Ovary (tissue), 3 donors: ENCODE results near the gene FBXL13.

Experiments
- EP300 ChIP-seq: sonication (generic); formaldehyde crosslinking; IDR thresholded peaks from one replicate; pipeline ENCODE4 v1.6.1; 2017; ENCODE audit warnings: antibody characterized with exemption
- TF ChIP-seq, protein P1 (sequence below), 3 donors: fragments of 450-650 bp in 2 of 3; fragments of 200-600 bp in 1 of 3; IDR thresholded peaks; one replicate each; pipeline versions ENCODE4 v1.5.1 to v1.8.0; 2016 to 2022; ENCODE audit warnings: antibody characterized with exemption in 3 of 3, mild to moderate bottlenecking in 1 of 3
- donor health status: DM: no; HTN: no; CAD: no.

- TF ChIP-seq, protein P1, sequence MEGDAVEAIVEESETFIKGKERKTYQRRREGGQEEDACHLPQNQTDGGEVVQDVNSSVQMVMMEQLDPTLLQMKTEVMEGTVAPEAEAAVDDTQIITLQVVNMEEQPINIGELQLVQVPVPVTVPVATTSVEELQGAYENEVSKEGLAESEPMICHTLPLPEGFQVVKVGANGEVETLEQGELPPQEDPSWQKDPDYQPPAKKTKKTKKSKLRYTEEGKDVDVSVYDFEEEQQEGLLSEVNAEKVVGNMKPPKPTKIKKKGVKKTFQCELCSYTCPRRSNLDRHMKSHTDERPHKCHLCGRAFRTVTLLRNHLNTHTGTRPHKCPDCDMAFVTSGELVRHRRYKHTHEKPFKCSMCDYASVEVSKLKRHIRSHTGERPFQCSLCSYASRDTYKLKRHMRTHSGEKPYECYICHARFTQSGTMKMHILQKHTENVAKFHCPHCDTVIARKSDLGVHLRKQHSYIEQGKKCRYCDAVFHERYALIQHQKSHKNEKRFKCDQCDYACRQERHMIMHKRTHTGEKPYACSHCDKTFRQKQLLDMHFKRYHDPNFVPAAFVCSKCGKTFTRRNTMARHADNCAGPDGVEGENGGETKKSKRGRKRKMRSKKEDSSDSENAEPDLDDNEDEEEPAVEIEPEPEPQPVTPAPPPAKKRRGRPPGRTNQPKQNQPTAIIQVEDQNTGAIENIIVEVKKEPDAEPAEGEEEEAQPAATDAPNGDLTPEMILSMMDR (IDR thresholded peaks at IDR 0.05): no peak
- TF ChIP-seq EP300: no peak
These were observed 261.2 kb downstream of the FBXL13 start for GRCh38 chr7:102813191-102814024.
